K562 (cell line): ENCODE data around the gene KIF26B. TPM values are rescaled to one million over a fixed set of nuclear protein-coding genes. Genes with fewer than 3 reads are reported as not detected.
A peak's percentile ranks its signal among the peaks of the same experiment; 100 is the strongest.

Experiments
- ATAC-seq: fragments of 200-7000 bp; cut with Tn5 transposase; 3 replicates; pipeline ENCODE4 v1.9.1; 2020; ENCODE audit warnings: moderate library complexity
- BruUV-seq: library from RNA; stranded (reverse); fragments of 400-500 nt; replicated peaks from 2 replicates; lab custom pipeline; 2021; lab: Mats Ljungman, UMichigan
- CTCF ChIA-PET: fragments of 300-600 bp; formaldehyde crosslinking; extraction: SDS; loops from one replicate; lab custom pipeline; 2021; ENCODE audit warnings: low intra/inter-chr PET ratio; lab: Yijun Ruan, JAX
- POLR2A ChIA-PET: fragments of 300-600, 350-650 bp; sonication (Branson Sonifier 250); formaldehyde crosslinking; extraction: SDS; loops from one replicate; lab custom pipeline; 2021; ENCODE audit warnings: antibody characterized with exemption, inconsistent platforms; lab: Yijun Ruan, JAX
- DNase-seq, 4 experiments: peaks; one replicate each; pipeline versions ENCODE4 v3.0.0 to v3.0.0-alpha.2; 2011 to 2018; ENCODE audit warnings: low spot score in 3 of 4, mixed read lengths in 3 of 4; ENCODE audit errors: extremely low read depth in 1 of 4
- FAIRE-seq: peaks from 2 replicates; lab custom pipeline; 2011; peaks lifted over from hg19 to GRCh38; lab: Jason Lieb, UNC
- H2AFZ ChIP-seq: 2 replicates; pipeline ENCODE4 v1.6.0; 2011; ENCODE audit warnings: low read depth, low read length, control low read depth, inconsistent platforms
- H3K27ac ChIP-seq: fragments of 200-600 bp; 3 replicates; pipeline ENCODE4 v1.8.0; 2011; ENCODE audit warnings: low read depth, mild to moderate bottlenecking, control low read depth, inconsistent platforms, low read length, moderate library complexity, mixed read lengths; ENCODE audit errors: extremely low read depth
- H3K27me3 ChIP-seq, 2 experiments: fragments of 300-600 bp in 1 of 2; 2 replicates in 1 of 2; 3 replicates in 1 of 2; pipeline versions ENCODE4 v1.6.0 to v1.8.0; 2011; ENCODE audit warnings: inconsistent platforms in 2 of 2, low read length in 2 of 2, mild to moderate bottlenecking in 1 of 2, mixed read lengths in 1 of 2, moderate library complexity in 1 of 2; ENCODE audit not compliant: control insufficient read depth in 2 of 2, insufficient read depth in 2 of 2
- H3K36me3 ChIP-seq: fragments of 300-600 bp; 3 replicates; pipeline ENCODE4 v1.8.0; 2011; ENCODE audit warnings: mild to moderate bottlenecking, low read length, inconsistent platforms; ENCODE audit not compliant: control insufficient read depth, insufficient read depth
- H3K4me1 ChIP-seq, 2 experiments: fragments of 200-600 bp in 1 of 2; replicated peaks in 1 of 2; 2 replicates in 1 of 2; 3 replicates in 1 of 2; pipeline versions ENCODE4 v1.5.1 to v1.8.0; 2011; ENCODE audit warnings: inconsistent platforms in 2 of 2, low read length in 2 of 2, mild to moderate bottlenecking in 1 of 2, mixed read lengths in 1 of 2, moderate library complexity in 1 of 2; ENCODE audit not compliant: control insufficient read depth in 2 of 2, insufficient read depth in 2 of 2
- H3K4me2 ChIP-seq: 2 replicates; pipeline ENCODE4 v1.6.1; 2011; ENCODE audit warnings: low read length, control low read depth, inconsistent platforms, mixed read lengths; ENCODE audit not compliant: insufficient read depth
- H3K4me3 ChIP-seq: fragments of 200-600 bp; sonication (generic), shearing (Covaris generic); 2 replicates; pipeline ENCODE4 v1.5.1; 2016; ENCODE audit warnings: control low read depth, inconsistent platforms
- H3K79me2 ChIP-seq: fragments of 200-600 bp; 3 replicates; pipeline ENCODE4 v1.8.0; 2011; ENCODE audit warnings: low read length, inconsistent platforms; ENCODE audit not compliant: control insufficient read depth, insufficient read depth
- H3K9ac ChIP-seq, 2 experiments: 2 replicates each; pipeline versions ENCODE4 v1.6.0 to v1.6.1; 2011; ENCODE audit warnings: low read depth in 2 of 2, low read length in 2 of 2, control low read depth in 1 of 2, inconsistent platforms in 1 of 2, mild to moderate bottlenecking in 1 of 2, mixed read lengths in 1 of 2; ENCODE audit not compliant: insufficient read depth in 1 of 2
- H3K9me1 ChIP-seq: one replicate; pipeline ENCODE4 v1.6.0; 2011; ENCODE audit warnings: inconsistent platforms, mild to moderate bottlenecking, low read length, moderate library complexity; ENCODE audit not compliant: control insufficient read depth, insufficient read depth
- H3K9me3 ChIP-seq: replicated peaks from 2 replicates; pipeline ENCODE4 v1.5.1; 2011; ENCODE audit warnings: low read depth, low read length, inconsistent platforms; ENCODE audit not compliant: control insufficient read depth, insufficient read depth
- H4K20me1 ChIP-seq: replicated peaks from 2 replicates; pipeline ENCODE4 v1.6.1; 2011; ENCODE audit warnings: low read length, inconsistent platforms, mixed read lengths; ENCODE audit not compliant: control insufficient read depth, insufficient read depth
- ELK1 ChIP-seq: sonication (generic); formaldehyde crosslinking; IDR thresholded peaks from 2 replicates; pipeline ENCODE4 v1.8.1; 2022; ENCODE audit warnings: missing genetic modification reagents
- EP400 ChIP-seq: fragments of 450-650 bp; IDR thresholded peaks from 2 replicates; pipeline ENCODE4 v1.6.1; 2017; ENCODE audit warnings: antibody characterized with exemption, mild to moderate bottlenecking, moderate library complexity
- MYNN ChIP-seq, 2 experiments: sonication (generic); formaldehyde crosslinking in 1 of 2; IDR thresholded peaks; 2 replicates each; pipeline versions ENCODE4 v1.5.0 to v1.6.1; 2016 to 2020; ENCODE audit warnings: antibody characterized with exemption in 1 of 2, missing genetic modification reagents in 1 of 2
- NELFE ChIP-seq: IDR thresholded peaks from 2 replicates; pipeline ENCODE4 v1.6.1; 2011; ENCODE audit warnings: mild to moderate bottlenecking; ENCODE audit not compliant: insufficient read depth, insufficient read length
- RNF2 ChIP-seq: sonication (generic); IDR thresholded peaks from 2 replicates; pipeline ENCODE4 v1.6.1; 2016
- TFAP4 ChIP-seq: sonication (generic); formaldehyde crosslinking; IDR thresholded peaks from 2 replicates; pipeline ENCODE4 v1.8.0; 2022; ENCODE audit warnings: missing genetic modification reagents, mild to moderate bottlenecking, moderate library complexity, borderline replicate concordance
- WGBS: fragments of 100-300 bp; shearing (Covaris generic); methylation state at CpG from one replicate; pipeline ENCODE4 v1.1.6; 2016; ENCODE audit warnings: low coverage, mixed read lengths; ENCODE audit not compliant: insufficient coverage; ENCODE audit errors: missing lambda C conversion rate; 5-methylcytosine and 5-hydroxymethylcytosine counted together
- in situ Hi-C: fragments of 300-500 bp; cut with MboI; formaldehyde crosslinking; loops from 4 replicates; pipeline ENCODE4 v1.15.0; 2018; ENCODE audit warnings: inconsistent platforms, mixed read lengths
- intact Hi-C: fragments of 100-400 bp; cut with micrococcal nuclease; formaldehyde crosslinking; loops from 2 replicates; pipeline ENCODE4 v1.14.2; 2022
- polyA plus RNA-seq, 8 experiments: library from polyadenylated mRNA; depleted of rRNA in 4 of 8; stranded (reverse) in 5 of 8; unstranded in 3 of 8; fragments of >200 nt; fragmentation: Nextera tagmentation in 2 of 8; fragmentation: Illumina TruSeq in 1 of 8; extraction: Ambion mirVana in 2 of 8; extraction: Trizol in 1 of 8; gene quantifications; 2 replicates each; pipeline versions ENCODE4 v1.2.1 to v1.2.3, GENCODE V29; 2011 to 2014; ENCODE audit warnings: inconsistent platforms in 1 of 8, missing spikeins in 1 of 8
- total RNA-seq, 7 experiments: library from RNA; depleted of rRNA in 6 of 7; stranded (reverse); fragments of >200 nt in 6 of 7; fragmentation: Illumina TruSeq in 2 of 7; extraction: Trizol in 2 of 7; gene quantifications; 2 replicates each; pipeline versions ENCODE4 v1.2.1 to v1.2.3, GENCODE V29; 2011 to 2021; ENCODE audit warnings: low replicate concordance in 1 of 7

Gene KIF26B
- total and polyA plus RNA-seq, 9 of the 15 experiments (the other 6 are each of a cell fraction or from before 2014, with no cell fraction given), result 0.02 to 0.08 (median 0.03) TPM; not detected in 6

GRCh38 chr1:245481261-245481660, 326.5 kb downstream of the KIF26B start (continued):
- TF ChIP-seq ELK1, result no peak
- TF ChIP-seq RNF2, result no peak
- TF ChIP-seq MYNN (IDR thresholded peaks at IDR 0.05), result no peak
- no peak for TF ChIP-seq MYNN (CRISPR knock-in tag; IDR thresholded peaks at IDR 0.05)
- TF ChIP-seq NELFE, result no peak

- intact Hi-C loops, result no loop called here
Measured at GRCh38 chr1:245483247-245483646, 328.5 kb downstream of the KIF26B start.

More at GRCh38 chr1:245483247-245483646, 328.5 kb downstream of the KIF26B start:
- in situ Hi-C loops, result no loop called here
- ChIA-PET CTCF (no interaction called here), POLR2A (no interaction called here)
- Histone ChIP-seq H3K4me2 (no peak overlapping the region), H3K9me1 (no peaks in the 10 kb centered on the region), H2AFZ (no peak overlapping the region), H3K79me2 (no peaks in the 10 kb centered on the region), H3K9ac (no peak overlapping the region), H3K9me3 (no peaks in the 10 kb centered on the region), H3K36me3 (no peaks in the 10 kb centered on the region), H3K4me1 (no peaks in the 10 kb centered on the region), H3K4me3 (no peak overlapping the region), H3K27ac (no peak overlapping the region), H3K27me3 (peaks cover 2 to 56% of the 10 kb centered on the region in 2 experiments; a peak in 4 of 5 replicates), H4K20me1 (no peaks in the 10 kb centered on the region)
- 1% methylated on average over 6 of the region's 6 CpGs for WGBS
- ATAC-seq, result no peak
- TF ChIP-seq TFAP4 (CRISPR knock-in tag) (peak; percentile 16; the same call in 1 of the 2 replicates), EP400 (no peak)
- no peak for FAIRE-seq
- no TSS peak for BruUV-seq
- no peak for DNase-seq
